Activated T-cell treated with anti-CD3 and anti-CD28 coated beads for 48 hours (primary cell): ENCODE results near the gene C19orf18.

Source experiments
- DNase-seq: peaks from one replicate; pipeline ENCODE4 v3.0.0-alpha.2; 2020; ENCODE audit warnings: low read depth

C19orf18 gene

GRCh38 chr19:57947419-57948134 lies 26.8 kb downstream of the C19orf18 start, which contains the start of gene ZNF256:
TSS of gene ZNF256 (minus strand) at chr19:57947706. CDS start at chr19:57947474, 232 bp downstream.
- peak; percentile 89 for DNase-seq

- no peak for DNase-seq
Observed at GRCh38 chr19:57947088-57947418, 27.3 kb downstream of the C19orf18 start.

- DNase-seq, result no peak
Observed at GRCh38 chr19:57946316-57946715, 28.0 kb downstream of the C19orf18 start.

- DNase-seq, result no peak
Observed at GRCh38 chr19:57941593-57941992, 32.7 kb downstream of the C19orf18 start.

GRCh38 chr19:57935731-57936130 lies 38.6 kb downstream of the C19orf18 start:
- no peak for DNase-seq

- DNase-seq, result peak; percentile 23
Observed at GRCh38 chr19:57934820-57935665, 39.3 kb downstream of the C19orf18 start, which contains the start of gene ZNF418. TSS of gene ZNF418 (minus strand) at chr19:57935402. CDS start at chr19:57933822, 1,580 bp downstream.

GRCh38 chr19:57927587-57927986 lies 46.7 kb downstream of the C19orf18 start:
- DNase-seq, result no peak

- peak; percentile 75 for DNase-seq
Observed at GRCh38 chr19:57916168-57916995, 58.0 kb downstream of the C19orf18 start, which contains the start of gene ZNF417. TSS of gene ZNF417 (minus strand) at chr19:57916592. CDS start at chr19:57916411, 181 bp downstream.

- no peak for DNase-seq
Observed at GRCh38 chr19:57914531-57914930, 59.8 kb downstream of the C19orf18 start.
